TTC549 (cell line): ENCODE measurements around the gene GATAD2A.

Source experiments
- FAIRE-seq: peaks from 2 replicates; lab custom pipeline; 2012; peaks lifted over from hg19 to GRCh38; lab: Jason Lieb, UNC

Gene GATAD2A

DNA sequence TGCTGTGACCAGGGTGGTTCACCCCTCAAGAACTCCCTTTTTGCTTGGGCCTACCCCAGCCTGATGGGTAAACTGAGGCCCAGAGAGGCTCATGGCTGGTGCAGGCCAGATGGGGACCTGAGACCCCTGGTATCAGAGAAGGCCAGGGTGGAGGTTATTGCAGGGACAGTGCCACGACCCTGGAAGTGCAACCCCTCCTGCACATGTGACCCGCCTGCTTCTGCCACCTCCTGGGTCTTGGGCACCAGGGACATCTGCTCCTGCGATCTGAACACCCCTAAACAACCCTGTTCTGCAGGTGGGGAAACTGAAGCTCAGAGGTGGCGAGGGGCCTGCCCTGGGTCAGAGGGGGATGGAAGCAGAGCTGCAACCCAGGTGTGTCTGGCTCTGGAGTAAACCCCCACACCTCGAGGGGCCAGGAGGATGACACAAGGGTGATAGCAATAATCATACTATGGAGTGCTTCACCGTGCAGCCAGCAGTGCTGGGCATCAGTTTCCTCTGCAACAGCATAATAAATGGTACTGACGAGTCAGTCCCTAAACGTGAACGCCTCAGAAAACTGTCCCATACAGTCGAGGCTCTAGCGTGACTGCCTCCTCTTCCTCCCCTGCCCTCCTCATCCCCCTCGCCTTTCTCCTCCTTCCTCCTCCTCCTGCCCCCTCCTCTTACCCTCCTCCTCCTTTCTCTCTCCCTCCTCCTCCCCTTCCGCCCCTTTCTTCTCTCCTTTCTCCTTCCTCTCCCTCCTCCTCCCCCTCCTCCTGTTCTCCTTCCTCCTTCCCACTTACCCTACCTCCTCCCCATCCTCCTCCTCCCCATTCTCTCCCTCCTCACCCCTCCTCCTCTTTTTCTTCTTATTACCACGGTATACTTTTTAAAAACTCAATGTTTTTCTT lies 127.6 kb downstream of the GATAD2A start:
- no peak for FAIRE-seq

DNA sequence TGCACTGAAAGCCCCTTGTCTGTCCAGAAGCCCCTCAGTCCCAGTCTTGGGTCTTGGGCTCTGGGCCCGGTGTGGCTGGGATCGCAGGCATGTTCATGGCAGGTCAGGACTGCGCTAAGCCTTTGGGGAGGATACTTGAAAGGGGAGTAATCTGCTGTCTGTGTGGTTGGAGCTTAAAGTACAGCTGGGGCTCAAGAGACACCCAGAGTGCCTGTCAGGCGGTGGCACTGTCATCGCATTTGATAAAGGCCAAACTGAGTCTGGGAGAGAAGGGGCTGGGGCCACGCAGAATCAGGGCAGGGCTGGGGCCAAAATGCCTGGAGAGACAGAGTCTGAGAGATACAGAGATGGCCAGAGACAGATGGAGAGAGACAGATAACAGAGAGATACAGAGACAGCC lies 128.4 kb downstream of the GATAD2A start:
- no peak for FAIRE-seq

DNA sequence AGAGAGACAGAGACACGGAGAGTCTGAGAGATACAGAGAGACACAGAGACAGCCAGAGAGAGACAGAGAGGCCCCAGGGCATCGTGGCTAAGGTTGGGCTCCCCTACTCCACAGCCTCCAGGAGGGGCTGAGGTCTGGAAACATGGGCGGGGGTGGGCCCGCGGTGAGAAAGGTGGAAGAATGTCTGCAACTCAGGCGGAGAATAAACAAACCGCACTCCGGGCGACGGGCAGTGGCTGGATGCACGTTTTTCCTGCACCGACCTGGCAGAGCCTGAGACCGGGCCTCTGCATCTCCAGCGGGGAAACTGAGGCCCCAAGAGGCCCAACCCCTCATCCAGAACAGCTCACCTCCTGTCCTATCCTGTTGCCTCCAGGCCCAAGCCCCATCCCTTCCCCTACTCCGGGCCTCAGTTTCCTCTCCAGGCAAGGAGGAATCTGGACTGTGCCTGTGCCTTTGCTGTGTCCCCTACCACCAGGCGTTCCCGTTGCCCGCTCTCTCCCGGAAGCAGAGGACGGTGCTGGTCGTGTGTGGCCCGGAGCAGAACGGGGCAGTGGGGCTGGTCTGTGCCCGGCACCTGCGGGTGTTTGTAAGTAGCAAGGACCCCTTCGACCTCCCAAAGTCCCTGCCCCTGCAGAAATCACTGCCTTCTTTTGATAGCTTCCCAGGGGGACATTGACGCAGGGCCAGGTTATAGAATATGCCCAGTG lies 129.2 kb downstream of the GATAD2A start:
- FAIRE-seq: no peak

DNA sequence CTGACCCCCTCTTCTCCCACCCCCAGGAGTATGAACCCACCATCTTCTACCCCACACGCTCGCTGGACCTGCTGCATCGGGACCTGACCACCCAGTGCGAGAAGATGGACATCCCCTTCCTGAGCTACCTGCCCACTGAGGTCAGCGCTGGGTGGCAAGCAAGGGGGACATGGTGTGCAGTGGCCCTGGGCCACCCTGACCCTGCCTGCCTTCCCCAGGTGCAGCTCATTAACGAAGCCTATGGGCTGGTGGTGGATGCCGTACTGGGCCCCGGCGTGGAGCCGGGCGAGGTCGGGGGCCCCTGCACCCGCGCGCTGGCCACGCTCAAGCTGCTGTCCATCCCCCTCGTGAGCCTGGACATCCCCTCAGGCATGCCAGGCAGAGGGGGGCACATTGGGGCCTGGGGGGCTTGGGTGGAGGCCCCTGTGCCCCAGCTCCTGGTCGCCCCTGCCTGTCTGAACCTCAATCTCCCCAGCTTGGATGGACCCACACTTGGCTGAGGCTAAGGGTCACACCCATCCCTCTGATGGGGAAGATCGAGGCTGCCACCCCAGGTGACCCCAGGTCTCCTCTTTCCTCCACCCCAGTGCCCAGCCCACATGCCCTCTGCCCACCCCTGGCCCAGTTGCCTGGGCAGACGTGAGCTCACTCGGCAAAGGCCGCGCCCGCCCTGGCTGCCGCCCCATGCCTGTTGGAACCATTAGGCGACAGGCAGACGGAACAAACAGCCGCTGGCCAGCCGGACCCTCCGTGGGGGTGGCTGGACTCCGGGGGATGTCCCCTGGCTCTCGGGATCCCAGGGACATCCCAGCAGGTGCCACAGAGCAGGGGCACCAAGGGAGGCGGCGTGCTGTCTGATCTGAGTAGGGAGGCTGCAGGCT lies 130.1 kb downstream of the GATAD2A start:
- no peak for FAIRE-seq

- no peak for FAIRE-seq
Measured at GRCh38 chr19:19537075-19538048, 131.9 kb downstream of the GATAD2A start.

- no peak for FAIRE-seq
Measured at GRCh38 chr19:19538061-19538784, 132.7 kb downstream of the GATAD2A start, which contains the start of gene CILP2. TSS of gene CILP2 (plus strand) at chr19:19538265. CDS start at chr19:19538350, 85 bp downstream.

DNA sequence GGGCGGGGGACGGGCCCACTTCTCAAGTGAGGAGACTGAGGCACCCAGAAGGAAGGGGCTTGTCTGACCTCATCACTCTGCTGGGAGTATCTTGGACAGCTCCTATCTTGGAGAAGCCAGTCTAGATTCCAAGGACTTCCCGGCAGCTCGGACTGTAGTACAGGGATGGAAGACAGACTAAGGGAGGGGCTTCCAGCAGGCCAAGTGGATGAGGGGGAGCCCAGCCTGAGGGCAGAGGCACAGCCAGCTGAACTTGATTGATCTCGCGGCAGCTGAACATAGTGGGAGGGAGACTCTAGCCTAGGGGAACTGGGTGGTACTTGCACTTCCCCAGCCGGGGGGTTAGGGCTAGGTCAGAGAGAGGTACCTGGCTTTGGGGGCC lies 133.3 kb downstream of the GATAD2A start:
- no peak for FAIRE-seq

DNA sequence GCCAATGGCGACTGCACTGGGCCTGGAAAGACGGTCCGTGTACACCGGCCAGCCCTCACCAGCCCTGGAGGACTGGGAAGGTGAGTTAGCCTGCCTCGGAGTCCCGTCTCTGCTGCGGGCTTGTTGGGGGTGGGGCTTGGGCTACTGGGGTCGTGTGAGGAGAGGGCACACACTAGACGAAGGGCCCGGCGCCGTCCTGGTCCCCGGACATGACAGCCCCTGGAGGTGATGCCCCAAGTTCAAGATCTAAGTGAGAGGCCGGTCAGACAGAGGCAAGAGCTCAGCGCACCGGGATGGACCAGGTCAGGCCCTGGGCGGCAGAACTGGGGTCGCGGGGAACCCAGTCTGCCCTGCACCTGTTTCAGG lies 134.2 kb downstream of the GATAD2A start:
- FAIRE-seq: no peak

DNA sequence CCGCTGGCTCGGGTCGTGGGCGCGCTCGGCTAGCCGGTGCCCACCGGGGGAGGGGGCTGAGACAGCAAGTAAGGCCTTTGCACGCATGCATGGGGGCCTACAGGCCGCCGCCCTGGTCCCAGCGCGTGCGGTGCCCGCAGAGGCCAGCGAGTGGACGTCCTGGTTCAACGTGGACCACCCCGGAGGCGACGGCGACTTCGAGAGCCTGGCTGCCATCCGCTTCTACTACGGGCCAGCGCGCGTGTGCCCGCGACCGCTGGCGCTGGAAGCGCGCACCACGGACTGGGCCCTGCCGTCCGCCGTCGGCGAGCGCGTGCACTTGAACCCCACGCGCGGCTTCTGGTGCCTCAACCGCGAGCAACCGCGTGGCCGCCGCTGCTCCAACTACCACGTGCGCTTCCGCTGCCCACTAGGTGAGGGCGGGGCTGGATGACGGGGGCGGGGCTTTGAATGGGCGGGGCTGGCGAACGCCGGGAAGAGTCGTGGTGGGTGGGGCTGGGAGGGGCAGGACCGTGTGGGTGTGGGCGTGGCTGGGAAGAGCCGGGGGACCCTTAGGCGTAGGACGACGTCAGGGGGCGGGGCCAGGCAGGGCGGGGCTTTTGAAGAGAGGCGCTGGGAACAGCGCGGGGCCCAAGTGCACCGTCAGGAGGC lies 134.7 kb downstream of the GATAD2A start:
- FAIRE-seq: no peak

GRCh38 chr19:19540715-19541515 lies 135.4 kb downstream of the GATAD2A start:
- no peak for FAIRE-seq

GRCh38 chr19:19541616-19542015 lies 136.1 kb downstream of the GATAD2A start:
- FAIRE-seq: no peak

DNA sequence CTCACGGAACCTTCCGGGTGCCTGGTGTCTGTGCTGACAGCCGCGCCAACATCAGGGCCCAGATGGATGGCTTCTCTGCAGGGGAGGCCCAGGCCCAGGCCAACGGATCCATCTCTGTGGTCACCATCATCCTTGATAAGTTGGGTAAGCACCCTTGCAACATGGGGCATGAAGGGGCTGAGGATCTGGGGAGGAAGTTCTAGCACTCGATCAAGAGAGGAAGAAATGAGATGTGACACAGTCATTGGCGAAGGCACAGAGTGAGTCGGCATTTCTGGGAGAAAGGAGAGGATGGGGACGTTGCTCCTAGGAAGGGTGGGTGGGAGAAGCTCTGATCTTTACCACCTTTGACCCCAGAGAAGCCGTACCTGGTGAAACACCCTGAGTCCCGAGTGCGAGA lies 137.0 kb downstream of the GATAD2A start:
- no peak for FAIRE-seq

DNA sequence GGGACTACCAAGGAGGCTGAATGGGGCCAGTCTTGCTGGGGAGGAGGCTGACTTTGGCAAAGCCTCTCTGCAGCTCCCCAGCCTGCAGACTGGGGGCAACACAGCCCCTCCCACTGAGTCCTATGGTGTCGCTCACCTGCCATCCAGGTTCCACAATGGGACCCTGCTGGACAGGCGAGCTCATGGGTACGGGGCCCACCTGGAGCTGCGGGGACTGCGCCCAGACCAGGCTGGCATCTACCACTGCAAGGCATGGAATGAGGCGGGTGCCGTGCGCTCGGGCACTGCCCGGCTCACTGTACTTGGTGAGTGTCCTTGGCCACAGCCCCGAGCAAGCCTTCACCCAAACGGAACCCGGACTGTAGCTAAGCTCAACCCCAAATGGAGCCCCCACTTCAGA lies 137.6 kb downstream of the GATAD2A start:
- no peak for FAIRE-seq

DNA sequence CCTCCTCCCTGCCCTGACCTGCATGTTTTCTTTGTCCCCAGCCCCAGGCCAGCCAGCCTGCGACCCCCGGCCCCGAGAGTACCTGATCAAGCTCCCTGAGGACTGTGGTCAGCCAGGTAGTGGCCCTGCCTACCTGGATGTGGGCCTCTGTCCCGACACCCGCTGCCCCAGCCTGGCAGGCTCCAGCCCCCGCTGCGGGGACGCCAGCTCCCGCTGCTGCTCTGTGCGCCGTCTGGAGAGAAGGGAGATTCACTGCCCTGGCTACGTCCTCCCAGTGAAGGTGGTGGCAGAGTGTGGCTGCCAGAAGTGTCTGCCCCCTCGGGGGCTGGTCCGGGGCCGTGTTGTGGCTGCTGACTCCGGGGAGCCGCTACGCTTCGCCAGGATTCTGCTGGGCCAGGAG lies 138.2 kb downstream of the GATAD2A start:
- no peak for FAIRE-seq

DNA sequence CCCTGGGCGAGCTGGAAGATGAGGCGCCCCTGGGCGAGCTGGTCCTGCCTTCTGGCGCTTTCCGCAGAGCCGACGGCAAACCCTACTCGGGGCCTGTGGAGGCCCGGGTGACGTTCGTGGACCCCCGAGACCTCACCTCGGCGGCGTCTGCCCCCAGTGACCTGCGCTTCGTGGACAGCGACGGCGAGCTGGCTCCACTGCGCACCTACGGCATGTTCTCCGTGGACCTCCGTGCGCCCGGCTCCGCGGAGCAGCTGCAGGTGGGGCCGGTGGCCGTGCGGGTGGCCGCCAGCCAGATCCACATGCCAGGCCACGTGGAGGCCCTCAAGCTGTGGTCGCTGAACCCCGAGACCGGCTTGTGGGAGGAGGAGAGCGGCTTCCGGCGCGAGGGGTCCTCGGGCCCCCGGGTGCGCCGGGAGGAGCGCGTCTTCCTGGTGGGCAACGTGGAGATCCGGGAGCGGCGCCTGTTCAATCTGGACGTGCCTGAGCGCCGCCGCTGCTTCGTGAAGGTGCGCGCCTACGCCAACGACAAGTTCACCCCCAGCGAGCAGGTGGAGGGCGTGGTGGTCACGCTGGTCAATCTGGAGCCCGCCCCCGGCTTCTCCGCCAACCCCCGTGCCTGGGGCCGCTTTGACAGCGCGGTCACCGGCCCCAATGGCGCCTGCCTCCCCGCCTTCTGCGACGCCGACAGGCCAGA lies 138.9 kb downstream of the GATAD2A start:
- FAIRE-seq: no peak

DNA sequence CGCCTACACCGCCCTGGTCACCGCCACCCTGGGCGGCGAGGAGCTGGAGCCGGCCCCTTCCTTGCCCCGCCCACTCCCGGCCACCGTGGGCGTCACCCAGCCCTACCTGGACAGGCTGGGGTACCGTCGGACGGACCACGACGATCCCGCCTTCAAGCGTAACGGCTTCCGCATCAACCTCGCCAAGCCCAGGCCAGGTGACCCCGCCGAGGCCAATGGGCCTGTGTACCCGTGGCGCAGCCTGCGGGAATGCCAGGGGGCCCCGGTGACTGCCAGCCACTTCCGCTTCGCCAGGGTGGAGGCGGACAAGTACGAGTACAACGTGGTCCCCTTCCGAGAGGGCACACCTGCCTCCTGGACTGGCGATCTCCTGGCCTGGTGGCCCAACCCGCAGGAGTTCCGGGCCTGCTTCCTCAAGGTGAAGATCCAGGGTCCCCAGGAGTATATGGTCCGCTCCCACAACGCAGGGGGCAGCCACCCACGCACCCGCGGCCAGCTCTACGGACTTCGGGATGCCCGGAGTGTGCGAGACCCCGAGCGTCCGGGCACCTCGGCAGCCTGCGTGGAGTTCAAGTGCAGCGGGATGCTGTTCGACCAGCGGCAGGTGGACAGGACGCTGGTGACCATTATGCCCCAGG lies 139.6 kb downstream of the GATAD2A start:
- no peak for FAIRE-seq

DNA sequence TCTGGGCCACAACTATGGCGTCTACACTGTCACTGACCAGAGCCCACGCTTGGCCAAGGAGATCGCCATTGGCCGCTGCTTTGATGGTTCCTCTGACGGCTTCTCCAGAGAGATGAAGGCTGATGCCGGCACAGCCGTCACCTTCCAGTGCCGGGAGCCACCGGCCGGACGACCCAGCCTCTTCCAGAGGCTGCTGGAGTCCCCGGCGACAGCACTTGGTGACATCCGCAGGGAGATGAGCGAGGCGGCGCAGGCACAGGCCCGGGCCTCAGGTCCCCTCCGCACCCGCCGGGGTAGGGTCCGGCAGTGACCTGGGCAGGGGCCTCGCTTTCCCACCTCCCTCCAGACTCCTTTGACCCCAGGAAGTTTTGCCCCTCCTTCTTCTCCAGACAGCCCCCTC lies 140.2 kb downstream of the GATAD2A start:
- FAIRE-seq: no peak

GRCh38 chr19:19546751-19547162 lies 141.3 kb downstream of the GATAD2A start:
- no peak for FAIRE-seq
